Lower leg skin (tissue), 4 donors: Measurements from ENCODE around the gene PDE8B. TPM values are rescaled to one million over a fixed set of nuclear protein-coding genes. Genes with fewer than 3 reads are reported as not detected.

Experiments
- DNase-seq, 2 donors: peaks; one replicate each; pipeline ENCODE4 v3.0.0-alpha.2; 2019; ENCODE audit warnings: low spot score in 2 of 2
- H3K4me3 ChIP-seq: fragments of 200-600 bp; sonication (generic); 2 replicates; pipeline ENCODE4 v1.5.1; 2017; ENCODE audit warnings: mild to moderate bottlenecking, low read depth; ENCODE audit not compliant: poor library complexity, severe bottlenecking
- POLR2A ChIP-seq, 2 donors: fragments of 450-650 bp; IDR thresholded peaks; one replicate each; pipeline ENCODE4 v1.6.1; 2016 to 2017; ENCODE audit warnings: antibody characterized with exemption in 2 of 2, mild to moderate bottlenecking in 1 of 2, moderate library complexity in 1 of 2
- WGBS, 2 donors: methylation state at CpG; one replicate each; pipeline ENCODE4 v1.1.5; 2018; 5-methylcytosine and 5-hydroxymethylcytosine counted together
- intact Hi-C: fragments of 100-400 bp; cut with DNase I; formaldehyde crosslinking; loops from one replicate; pipeline ENCODE4 v1.15.0; 2023; ENCODE audit warnings: low total_unique reads
- total RNA-seq, 4 donors: library from RNA; depleted of rRNA; stranded (reverse); fragments of >200 nt; gene quantifications; one replicate each; pipeline ENCODE4 v1.1.0, GENCODE V29; 2016
- TF ChIP-seq, protein P1 (sequence below), 3 donors: fragments of 450-650 bp; IDR thresholded peaks; one replicate each; pipeline ENCODE4 v1.5.1; 2016; ENCODE audit warnings: antibody characterized with exemption in 3 of 3, mild to moderate bottlenecking in 3 of 3, moderate library complexity in 2 of 3

The PDE8B gene
- total RNA-seq, 4 donors from 2014 or later, result 2.3 to 4.5 (median 2.6) TPM

DNA sequence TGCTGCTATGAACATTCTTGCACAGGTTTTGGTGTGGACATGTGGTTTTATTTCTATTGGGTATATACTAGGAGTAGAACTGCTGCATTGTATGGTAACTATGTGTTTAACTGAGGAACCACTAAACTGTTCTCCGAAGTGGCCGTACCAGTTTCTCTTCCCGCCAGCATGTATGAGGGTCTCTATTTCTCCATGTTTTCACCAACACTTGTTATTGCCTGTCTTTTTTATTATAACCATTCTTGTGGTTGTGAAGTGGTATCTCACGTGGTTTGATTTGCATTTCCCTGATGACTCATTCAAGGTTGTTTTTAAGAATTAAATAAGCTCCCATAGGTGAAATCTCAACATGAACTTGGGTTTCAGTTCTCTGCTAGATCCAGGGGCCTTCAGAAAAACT is 19.4 kb downstream of the PDE8B start:
- 87% methylated on average over 4 of the region's 4 CpGs for WGBS, 2 donors
- DNase-seq, result no peak
- no peak overlapping the region for H3K4me3 ChIP-seq
- intact Hi-C loops, result no loop called here
- TF ChIP-seq POLR2A (IDR thresholded peaks at IDR 0.05), result no peak
- TF ChIP-seq, protein P1, sequence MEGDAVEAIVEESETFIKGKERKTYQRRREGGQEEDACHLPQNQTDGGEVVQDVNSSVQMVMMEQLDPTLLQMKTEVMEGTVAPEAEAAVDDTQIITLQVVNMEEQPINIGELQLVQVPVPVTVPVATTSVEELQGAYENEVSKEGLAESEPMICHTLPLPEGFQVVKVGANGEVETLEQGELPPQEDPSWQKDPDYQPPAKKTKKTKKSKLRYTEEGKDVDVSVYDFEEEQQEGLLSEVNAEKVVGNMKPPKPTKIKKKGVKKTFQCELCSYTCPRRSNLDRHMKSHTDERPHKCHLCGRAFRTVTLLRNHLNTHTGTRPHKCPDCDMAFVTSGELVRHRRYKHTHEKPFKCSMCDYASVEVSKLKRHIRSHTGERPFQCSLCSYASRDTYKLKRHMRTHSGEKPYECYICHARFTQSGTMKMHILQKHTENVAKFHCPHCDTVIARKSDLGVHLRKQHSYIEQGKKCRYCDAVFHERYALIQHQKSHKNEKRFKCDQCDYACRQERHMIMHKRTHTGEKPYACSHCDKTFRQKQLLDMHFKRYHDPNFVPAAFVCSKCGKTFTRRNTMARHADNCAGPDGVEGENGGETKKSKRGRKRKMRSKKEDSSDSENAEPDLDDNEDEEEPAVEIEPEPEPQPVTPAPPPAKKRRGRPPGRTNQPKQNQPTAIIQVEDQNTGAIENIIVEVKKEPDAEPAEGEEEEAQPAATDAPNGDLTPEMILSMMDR (IDR thresholded peaks at IDR 0.05), result no peak

DNA sequence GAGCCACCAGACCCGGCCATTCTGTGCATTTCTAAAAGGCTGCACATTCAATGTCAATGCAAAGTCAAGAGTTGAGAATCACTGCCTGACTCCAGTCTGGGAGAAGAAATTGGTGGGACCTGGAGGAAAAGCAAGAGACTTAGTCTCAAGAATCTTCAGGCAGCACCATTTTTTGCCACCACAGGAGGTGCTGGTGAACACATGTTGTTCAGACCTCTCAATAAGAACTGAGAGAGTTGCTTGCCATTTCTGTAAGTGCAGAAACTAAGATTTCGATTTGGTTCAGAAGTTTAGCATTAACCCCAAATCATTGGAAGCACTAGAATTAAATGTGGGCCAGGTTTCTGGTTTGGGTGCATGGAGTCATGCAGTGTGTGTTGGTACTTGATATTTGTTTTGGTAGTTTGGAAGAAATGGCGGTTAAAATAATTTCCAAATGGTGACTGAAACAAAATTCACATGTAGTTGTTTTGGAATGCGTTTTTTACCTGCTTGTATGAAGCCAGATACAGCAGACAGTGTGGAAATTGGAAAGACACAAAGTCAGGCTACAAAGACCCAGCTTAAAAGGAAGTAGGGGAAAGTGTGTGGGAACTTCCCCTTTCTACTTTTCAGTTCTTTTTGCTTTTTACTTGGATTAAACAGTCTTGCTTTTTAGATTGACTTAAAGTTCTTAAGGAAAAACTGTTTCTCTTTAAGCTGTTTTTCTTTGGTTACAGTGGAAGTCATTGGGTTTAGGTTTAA is 20.4 kb downstream of the PDE8B start:
- 83% methylated on average over 4 of the region's 4 CpGs for WGBS, 2 donors
- DNase-seq, result no peak
- intact Hi-C loops, result no loop called here
- no peak overlapping the region for H3K4me3 ChIP-seq
- TF ChIP-seq, protein P1 (IDR thresholded peaks at IDR 0.05), result no peak
- no peak for TF ChIP-seq POLR2A (IDR thresholded peaks at IDR 0.05)

DNA sequence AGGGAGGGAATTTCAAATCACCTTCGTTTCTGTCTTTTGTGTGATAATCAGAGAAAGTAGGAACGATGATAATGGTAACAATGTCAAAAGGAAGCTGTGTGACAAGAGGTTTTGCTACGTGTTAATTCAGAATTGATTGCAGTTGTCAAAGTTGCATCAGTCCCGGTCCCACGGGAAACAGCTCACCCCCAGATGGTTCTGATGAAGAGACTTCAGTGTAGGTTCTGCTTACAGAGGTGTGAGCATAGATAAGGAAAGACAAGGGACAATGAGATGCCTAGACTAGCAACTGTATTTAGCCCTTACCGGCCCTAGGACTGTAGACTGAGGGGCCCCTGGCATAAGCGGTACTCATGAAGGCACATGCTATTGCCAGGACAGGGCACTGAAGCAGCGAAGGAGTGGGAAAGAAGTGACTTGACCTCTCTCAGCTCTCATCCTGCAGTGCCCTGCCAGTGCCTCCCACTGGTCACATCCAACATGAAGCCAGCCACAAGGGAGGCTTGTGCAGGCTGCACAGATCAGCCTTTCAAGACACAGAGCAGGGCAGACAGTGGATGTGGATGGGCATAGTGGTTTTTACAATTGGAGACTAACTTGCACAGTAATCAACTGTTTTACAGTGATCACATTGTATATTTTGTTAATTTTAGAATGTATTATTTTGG is 21.1 kb downstream of the PDE8B start:
- intact Hi-C loops, result no loop called here
- TF ChIP-seq, protein P1 (IDR thresholded peaks at IDR 0.05), result no peak
- no peak for TF ChIP-seq POLR2A (IDR thresholded peaks at IDR 0.05)
- 70 to 71% methylated on average over 8 of the region's 8 CpGs for WGBS, 2 donors

DNA sequence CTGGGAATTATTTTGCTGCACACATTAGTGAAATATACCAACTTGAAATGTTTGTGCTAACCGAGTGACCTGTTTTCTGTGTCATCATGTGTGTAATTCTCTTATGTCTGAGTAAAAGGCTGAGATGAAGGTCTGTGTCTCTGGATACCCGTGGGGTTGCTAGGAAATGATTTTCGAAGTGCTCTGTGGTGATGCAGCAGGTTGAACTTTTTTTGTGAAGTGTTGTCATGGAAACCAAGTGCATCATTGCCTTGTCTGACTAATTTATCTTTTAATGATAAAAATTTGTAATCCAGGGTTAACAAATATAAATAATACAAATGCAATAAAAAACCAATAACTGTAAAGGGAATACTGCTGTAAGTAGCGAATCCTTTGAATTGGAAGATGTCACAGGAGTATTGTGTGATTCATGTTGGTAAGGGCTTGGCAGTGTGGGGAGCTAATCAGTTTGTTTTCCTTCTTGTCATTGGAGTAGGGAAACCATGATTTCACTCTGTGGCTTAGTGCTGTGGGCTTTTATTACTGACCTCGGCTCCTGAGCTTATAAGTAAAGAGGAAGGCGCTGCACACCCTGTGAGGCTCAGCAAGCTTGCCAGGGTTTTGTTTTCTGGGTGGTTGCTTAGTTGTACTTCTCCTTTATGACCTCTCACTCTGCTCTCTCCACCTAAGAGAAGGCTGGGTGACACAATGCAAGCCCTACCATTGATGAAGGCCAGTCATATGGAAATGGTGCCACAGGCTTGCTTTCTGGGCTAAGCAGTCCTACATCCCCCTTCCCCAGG is 22.3 kb downstream of the PDE8B start:
- intact Hi-C loops, result no loop called here
- WGBS, 2 donors, result 79 to 80% methylated on average over 6 of the region's 6 CpGs
- TF ChIP-seq, protein P1 (IDR thresholded peaks at IDR 0.05), result no peak
- DNase-seq, result no peak
- no peak overlapping the region for H3K4me3 ChIP-seq

More for the DNA sequence above, 21.1 kb downstream of the PDE8B start:
- H3K4me3 ChIP-seq, result no peak overlapping the region
- DNase-seq, result no peak

DNA sequence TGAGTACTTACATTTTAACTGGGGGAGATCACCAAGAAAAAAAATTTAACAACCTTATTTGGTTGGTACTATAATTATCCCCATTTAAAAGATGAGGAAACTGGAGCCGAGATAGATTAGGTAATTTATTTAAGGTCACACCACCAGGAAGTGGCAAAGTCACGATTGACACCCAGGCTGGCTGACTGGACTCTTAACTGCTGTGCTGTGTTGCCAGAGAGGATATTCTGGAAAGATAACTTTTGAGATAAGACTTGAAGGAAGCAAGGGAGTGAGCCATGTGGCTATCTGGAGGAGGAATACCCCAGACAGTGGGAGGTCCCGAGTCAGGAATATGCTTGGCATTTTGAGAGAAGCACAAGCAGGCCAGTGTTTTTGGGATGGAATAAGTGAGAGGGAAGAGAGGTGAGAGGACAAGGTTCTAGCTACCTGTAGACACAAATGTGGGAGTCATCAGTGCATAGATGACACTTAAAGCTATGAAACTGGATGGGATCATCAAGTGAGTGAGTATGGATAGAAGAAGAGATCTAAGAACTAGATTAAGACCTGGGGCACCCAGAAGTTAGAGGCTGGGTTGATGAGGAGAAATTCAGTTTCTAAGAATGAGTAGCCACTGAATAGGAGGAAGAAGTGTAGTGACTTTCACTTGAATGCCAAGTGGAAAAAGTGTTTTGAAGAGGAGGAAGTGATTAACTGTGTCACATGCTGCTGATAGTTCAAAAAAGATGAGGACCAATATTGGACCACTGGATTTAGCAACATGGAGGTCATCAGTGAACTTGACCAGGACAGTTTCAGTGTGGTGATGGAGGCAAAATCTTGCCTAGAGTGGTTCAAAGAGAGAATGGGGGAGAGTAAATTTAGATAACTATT is 25.6 kb downstream of the PDE8B start:
- DNase-seq, result no peak
- H3K4me3 ChIP-seq, result no peak overlapping the region
- WGBS, 2 donors, result 68 to 85% methylated on average over 3 of the region's 3 CpGs
- intact Hi-C loops, result no loop called here
- no peak for TF ChIP-seq POLR2A (IDR thresholded peaks at IDR 0.05)
- TF ChIP-seq, protein P1 (IDR thresholded peaks at IDR 0.05), result no peak
